ENCODE data around the gene SHROOM3.

GRCh38 chr4:76741663-76742020, 306.6 kb downstream of the SHROOM3 start:
- no peak for TF ChIP-seq REST (IDR thresholded peaks at IDR 0.05; ENCODE audit: insufficient read depth in 1 of 2, low read depth in 2 of 2, low read length in 2 of 2)
- no peak for TF ChIP-seq POLR2AphosphoS5 (IDR thresholded peaks at IDR 0.05; ENCODE audit: low read depth, low read length)
- TF ChIP-seq TAF1 (IDR thresholded peaks at IDR 0.05; ENCODE audit: borderline replicate concordance, insufficient read depth, low read length): no peak
- TF ChIP-seq SIN3A (IDR thresholded peaks at IDR 0.05; ENCODE audit: borderline replicate concordance, insufficient read depth, low read length): no peak
- TF ChIP-seq FOXP2 (optimal IDR thresholded peaks at IDR 0.05; ENCODE audit: borderline replicate concordance, extremely low read depth, extremely low read length, insufficient read depth): no peak

Measured in PFSK-1 (cell line).